Measurements from ENCODE around the gene ENAH.

DNA sequence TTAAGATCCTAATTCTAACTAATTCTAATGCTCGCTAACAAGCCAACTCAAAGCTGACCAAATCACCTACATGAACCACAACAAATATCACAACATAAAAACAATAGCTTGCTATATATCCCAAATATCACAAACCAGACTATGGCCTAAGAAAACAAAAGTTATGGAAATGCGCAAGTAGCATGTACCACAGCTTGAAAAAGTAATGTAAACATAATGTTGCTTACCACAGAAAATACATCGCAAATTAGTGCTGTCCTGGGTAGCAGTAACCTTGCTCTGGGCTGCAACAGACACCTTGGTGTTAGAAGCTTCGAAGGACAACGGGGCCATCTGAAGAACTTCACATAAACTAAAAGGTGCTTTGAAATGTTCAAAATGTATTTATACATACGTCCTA is 117.6 kb downstream of the ENAH start:
- TF ChIP-seq CTCF (conservative IDR thresholded peaks at IDR 0.05 in 1 of 2, IDR thresholded peaks at IDR 0.05 in 1 of 2; ENCODE audit: low read depth in 1 of 2, low read length in 2 of 2) = no peak
- no peak for TF ChIP-seq EZH2 (IDR thresholded peaks at IDR 0.05; ENCODE audit: low read length, missing control alignments)

All from fibroblast of lung (primary cell).